Activated naive CD4-positive, alpha-beta T cell treated with Interleukin-2 at 50 U/mL for 16 hours (primary cell): ENCODE measurements around the gene TTLL5.

Experiments used
- DNase-seq: peaks from one replicate; pipeline ENCODE4 v3.0.0-alpha.2; 2020

The TTLL5 gene

GRCh38 chr14:75805646-75806045 lies 144.6 kb downstream of the TTLL5 start:
- DNase-seq = no peak

GRCh38 chr14:75806352-75806832 lies 145.3 kb downstream of the TTLL5 start:
- no peak for DNase-seq

- DNase-seq = no peak
Measured at GRCh38 chr14:75807667-75808360, 146.8 kb downstream of the TTLL5 start.

GRCh38 chr14:75811136-75811829 lies 150.2 kb downstream of the TTLL5 start:
- no peak for DNase-seq

GRCh38 chr14:75811872-75812499 lies 150.9 kb downstream of the TTLL5 start:
- no peak for DNase-seq

- no peak for DNase-seq
Measured at GRCh38 chr14:75812622-75813021, 151.6 kb downstream of the TTLL5 start.

- DNase-seq = no peak
Measured at GRCh38 chr14:75820761-75821160, 159.7 kb downstream of the TTLL5 start.

- DNase-seq = no peak
Measured at GRCh38 chr14:75821831-75822521, 160.9 kb downstream of the TTLL5 start.

GRCh38 chr14:75822522-75823141 lies 161.6 kb downstream of the TTLL5 start:
- DNase-seq = no peak

GRCh38 chr14:75823334-75823733 lies 162.3 kb downstream of the TTLL5 start:
- no peak for DNase-seq

GRCh38 chr14:75824318-75824717 lies 163.3 kb downstream of the TTLL5 start:
- no peak for DNase-seq

- DNase-seq = no peak
Measured at GRCh38 chr14:75825147-75825592, 164.1 kb downstream of the TTLL5 start.

- DNase-seq = no peak
Measured at GRCh38 chr14:75826599-75826998, 165.6 kb downstream of the TTLL5 start.

- DNase-seq = no peak
Measured at GRCh38 chr14:75827331-75827730, 166.3 kb downstream of the TTLL5 start.

- DNase-seq = no peak
Measured at GRCh38 chr14:75829316-75829715, 168.3 kb downstream of the TTLL5 start.

- DNase-seq = peak; percentile 20
Measured at GRCh38 chr14:75831455-75831854, 170.4 kb downstream of the TTLL5 start.

- DNase-seq = no peak
Measured at GRCh38 chr14:75831952-75832351, 170.9 kb downstream of the TTLL5 start.

- no peak for DNase-seq
Measured at GRCh38 chr14:75832621-75833297, 171.7 kb downstream of the TTLL5 start.

GRCh38 chr14:75833326-75834020 lies 172.4 kb downstream of the TTLL5 start:
- no peak for DNase-seq

GRCh38 chr14:75835156-75835725 lies 174.2 kb downstream of the TTLL5 start:
- no peak for DNase-seq

GRCh38 chr14:75835737-75836136 lies 174.7 kb downstream of the TTLL5 start:
- DNase-seq = no peak
